T-helper 1 cell treated with Interleukin-12 subunit alpha and Interleukin-12 subunit beta and Interleukin-4 antibody, amounts not matched to agents 30 ng/mL and 1 ng/mL, for 36 hours (primary cell): ENCODE measurements around the gene SCRN2. TPM values are rescaled to one million over a fixed set of nuclear protein-coding genes. Genes with fewer than 3 reads are reported as not detected.

Source experiments
- intact Hi-C: fragments of 100-400 bp; cut with micrococcal nuclease; formaldehyde crosslinking; loops from one replicate; pipeline ENCODE4 v1.15.1; 2024
- total RNA-seq: library from RNA; stranded (reverse); gene quantifications from 2 replicates; pipeline ENCODE4 v1.2.3, GENCODE V29; 2022

The SCRN2 gene
- total RNA-seq, 1 donor from 2014 or later, result 28.7 TPM

DNA sequence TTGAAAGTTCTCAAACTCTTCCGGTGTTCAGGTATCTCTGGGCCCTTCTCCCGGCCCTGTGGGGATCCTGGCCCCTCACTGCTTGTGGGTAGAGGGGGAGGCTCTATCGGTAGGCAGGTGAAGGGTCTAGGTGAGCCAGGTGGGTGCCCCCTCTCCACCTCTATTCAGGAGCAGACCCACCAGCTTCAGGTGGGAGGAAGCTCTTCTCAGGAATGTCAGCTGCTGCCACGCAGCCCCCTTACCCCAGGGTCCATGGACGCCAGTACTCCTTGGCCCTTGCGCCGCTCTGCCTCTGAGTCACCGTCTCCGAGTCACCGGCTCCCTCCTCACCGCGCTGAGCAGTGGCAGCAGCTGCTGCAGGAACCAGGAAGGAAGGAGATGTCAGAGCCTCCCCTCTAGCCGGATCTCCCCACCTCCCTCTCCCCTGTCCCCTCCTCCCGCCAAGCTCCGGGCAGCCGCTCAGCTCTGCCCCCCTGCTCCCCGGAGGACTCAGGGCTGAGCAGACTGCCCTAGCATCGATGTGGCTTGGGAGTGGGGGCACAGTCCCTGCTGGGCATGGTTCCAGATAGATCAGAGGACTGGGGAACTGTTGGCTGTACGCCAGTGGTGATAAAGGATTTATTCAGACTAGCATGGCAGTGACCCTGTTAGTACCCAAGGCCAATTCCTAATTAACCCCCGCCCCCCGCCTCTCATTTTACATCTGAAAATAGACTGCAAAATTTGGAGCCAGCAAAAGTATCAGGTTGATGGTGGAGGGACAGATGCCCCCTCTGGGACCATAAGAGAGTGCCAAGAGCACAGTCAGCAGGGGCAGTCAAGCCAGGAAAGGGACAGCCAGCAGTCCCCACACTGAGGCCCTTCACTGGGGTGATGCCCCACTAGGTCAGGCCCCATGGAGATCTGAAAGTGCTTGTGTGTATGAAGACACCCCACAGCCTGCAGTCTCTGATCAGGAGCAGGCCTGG, 19.4 kb downstream of the SCRN2 start, which contains the start of gene OSBPL7:
Gene OSBPL7 (minus strand): TSS at position 371 of the 968 bp plus-strand sequence. CDS start 1,516 bp downstream, outside the sequence.
- intact Hi-C loops, result loop anchor here (1.0 kb wide), 1 partner anchor 10 kb away; the partner anchor contains the start of genes LRRC46 and MRPL10

DNA sequence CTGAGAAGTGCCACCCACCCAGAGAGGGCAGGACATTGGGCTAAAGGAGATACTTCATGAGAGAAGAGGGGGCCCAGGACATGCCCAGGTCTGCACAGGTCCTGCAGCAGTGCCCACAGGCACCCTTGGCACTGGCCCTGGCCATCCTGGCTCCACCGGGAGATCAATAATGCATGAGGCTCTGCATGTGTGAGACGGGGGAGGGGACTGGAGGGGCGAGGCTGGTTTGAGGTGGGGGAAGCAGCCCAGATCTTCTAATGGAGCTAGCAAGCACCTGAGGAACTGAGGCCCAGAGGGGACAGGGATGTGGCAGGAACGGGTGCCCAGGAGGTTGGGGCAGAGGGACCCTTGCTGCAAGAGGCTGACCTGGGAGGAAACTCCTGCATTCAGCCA, 20.0 kb downstream of the SCRN2 start:
- intact Hi-C loops, result loop anchor here (1.0 kb wide), 1 partner anchor 10 kb away; the partner anchor contains the start of genes LRRC46 and MRPL10

DNA sequence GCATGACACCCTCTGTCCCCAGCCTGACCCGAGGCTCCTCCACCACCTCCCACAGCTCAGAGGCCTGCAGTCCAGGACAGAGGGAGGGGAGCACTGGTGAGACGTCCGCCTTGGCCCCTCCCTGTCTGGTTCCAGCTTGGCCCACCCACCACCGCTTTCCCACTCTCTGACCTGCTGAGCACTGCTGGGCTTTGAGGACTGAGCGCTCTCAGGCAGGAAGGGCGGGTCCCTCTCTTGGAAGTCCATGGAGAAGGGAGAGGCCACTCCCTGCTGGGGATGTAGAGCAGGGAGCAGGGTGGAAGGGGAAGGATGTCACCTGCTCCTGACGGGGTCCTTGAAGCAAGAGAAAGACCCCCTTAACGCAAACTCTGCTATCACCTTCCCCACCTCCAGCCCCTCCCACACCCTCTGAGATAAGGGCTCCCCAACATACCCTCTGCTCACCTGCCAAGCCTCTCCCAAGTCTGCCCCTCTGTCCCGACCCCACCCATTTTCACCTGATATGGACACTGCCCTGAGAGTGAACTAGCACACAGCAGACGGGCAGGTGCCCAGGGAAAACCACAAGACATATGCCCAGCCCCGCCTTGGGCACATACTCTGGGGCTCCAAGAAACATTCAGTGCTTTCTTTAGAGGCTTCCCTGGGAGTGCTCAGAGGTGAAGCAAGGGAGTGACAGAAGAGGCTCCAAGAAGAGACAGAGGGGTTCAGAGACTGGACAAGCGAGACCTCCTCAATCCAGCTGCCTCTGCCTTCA, 20.9 kb downstream of the SCRN2 start:
- intact Hi-C loops, result no loop called here

DNA sequence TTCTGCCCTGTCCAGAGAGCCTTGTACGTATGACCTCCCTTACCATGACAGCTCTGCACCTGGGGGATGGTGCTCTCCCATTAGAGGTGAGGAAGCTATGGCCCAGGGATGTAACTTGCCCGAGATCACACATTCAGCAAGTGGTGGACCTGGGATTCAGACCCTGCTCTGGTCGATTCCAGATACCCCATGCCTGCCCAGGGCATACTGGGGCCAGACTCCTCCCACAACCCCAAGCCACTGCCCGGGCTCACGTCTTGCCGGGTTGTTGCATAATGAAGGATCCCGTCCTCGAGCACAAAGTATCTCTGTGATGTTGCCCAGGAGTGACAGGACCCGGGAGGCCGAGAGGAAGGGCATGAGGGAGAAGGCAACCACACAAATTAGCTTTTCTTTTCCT, 21.6 kb downstream of the SCRN2 start:
- intact Hi-C loops, result no loop called here

DNA sequence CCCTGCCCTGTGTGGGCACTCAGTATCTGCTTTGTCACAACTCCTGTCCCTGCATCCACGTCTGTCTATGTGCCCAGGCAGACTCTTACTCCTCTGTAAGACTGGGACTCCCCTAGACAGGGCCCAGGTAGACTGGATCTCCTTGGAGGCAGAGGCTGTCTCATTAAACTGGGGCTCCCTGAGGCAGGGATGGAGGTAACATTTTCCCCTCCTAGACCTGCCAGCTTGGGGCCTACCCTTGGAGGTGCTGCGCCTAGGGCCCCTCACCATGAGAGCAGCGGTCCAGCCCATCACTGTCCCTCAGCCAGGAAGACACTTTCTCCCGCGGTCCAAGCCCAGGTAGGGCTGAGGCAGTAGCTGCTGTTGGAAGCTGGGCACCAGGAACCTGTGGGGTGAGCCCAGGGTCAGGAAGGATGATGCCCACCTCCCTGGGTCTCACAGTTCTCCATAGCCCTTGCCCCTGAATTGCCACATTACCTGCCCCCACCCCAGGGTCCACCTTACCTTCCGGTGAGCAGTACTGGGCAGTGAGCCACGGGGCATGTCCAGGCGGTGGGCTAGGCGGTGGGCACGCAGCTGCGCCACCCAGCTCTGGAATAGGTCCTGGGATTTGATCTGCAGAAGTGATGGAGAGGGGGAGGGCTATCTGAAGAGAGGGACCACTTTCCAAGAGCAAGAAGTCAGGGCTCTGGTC, 22.9 kb downstream of the SCRN2 start:
- intact Hi-C loops, result no loop called here

DNA sequence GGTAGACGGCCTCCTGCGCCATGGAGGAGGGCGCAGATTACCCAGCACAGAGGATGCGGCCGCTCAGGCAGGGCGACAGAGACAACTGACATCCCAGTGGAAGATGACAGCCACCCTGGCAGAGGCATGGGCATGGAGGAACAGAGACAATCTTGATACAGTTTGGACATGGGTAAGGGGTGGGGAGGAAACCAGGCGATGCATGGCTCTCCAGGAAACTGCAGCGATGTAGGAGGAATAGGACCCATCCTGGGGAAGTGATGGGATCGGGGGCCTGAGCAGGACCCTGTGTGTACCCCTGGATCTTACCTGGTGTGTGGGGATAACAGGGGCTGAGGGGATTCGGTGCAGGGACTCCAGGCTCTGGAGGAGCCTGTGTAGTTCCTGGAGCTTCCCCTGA, 24.1 kb downstream of the SCRN2 start:
- intact Hi-C loops, result no loop called here

DNA sequence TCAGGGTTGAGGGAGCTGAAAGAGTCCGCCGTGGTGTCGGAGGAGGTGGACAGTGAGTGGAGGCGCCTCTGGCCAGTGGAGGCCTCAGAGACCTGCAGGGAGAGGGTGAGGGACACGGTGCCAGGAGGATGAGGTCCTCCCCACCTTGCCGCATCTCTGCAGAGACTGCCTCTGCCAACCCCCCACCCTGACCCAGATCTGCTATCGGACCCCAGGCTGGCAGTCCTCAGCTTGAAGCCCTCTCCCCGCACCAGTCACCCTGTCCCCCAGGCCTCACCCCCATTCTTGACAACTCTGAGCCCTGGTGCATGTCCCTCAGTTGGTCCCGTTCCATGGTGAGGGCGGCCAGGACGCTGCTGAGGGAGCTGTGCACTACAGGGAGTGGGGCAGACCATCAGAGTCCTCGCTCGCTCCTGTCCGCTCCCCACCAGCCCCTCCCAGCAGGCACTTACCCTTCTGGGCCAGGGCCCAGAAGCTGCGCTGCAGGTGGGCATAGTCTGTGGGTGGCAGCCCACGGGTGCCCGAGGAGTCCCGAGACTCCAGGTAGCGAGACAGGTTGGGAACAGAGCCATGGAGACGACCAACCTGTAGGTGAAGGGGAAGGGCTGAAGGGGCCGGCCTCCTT, 24.9 kb downstream of the SCRN2 start:
- intact Hi-C loops, result no loop called here

DNA sequence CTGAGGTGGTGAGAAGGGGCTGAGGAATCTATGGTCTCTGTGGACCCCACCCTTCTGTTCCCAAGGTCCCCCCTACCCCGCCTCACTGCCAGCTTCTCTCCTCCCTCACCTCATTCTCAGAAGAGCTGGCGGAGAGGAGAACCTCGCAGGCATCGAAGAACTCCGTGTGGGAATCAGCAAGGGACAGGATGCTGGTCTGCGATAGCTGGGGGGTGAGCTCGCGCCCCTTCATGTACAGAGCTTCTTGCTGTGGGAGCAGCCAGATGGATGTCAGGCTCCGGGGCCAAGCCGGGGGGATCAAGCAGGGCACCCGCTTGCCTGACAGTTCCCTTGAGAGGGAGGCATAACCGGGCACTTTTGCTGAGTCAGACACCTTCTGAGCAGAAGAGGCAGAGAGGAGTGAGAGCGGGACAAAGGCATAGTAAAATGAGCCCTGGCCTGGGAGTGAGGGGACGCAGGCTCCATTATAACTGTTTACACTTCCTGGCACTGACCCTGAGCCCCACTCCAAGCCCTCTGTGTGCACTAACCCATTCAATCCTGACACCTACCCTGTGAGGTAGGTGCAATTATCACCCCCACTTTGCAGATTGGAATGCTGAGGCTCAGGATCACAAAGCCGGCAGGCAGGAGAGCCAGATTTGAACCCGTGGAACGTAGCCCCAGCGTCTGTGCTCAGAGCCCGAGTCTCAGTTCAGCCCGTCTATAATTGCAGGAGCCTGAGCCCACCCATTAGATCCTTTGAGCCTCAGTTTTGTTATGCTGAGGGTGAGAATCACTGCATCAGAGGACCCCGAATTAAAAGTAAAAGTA, 25.8 kb downstream of the SCRN2 start:
- intact Hi-C loops, result no loop called here

DNA sequence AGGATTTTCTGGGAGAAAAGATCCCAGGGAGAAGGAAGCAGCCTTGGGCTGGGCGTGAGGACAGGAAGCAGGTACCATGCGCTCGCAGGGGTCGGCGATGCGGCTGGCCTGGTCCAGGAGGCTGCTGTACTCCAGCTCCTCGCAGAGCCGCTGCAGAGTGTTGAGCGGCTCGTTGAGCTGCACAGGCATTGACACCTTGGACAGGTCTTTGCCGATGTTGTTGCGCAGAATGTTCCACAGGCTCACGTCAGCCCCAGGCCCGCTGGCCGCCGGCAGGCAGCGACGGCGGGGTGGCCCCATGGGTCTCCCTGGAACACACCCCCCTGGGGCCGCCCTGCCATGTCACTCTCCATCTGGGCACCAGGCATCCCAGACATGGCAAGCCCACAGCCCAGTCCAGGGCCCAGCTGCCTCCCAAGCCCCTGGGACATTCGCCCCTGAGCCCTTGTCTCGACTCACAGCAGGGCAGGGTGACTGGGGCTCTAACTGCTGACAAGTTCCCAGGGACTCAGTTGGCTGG, 27.5 kb downstream of the SCRN2 start:
- intact Hi-C loops, result no loop called here

DNA sequence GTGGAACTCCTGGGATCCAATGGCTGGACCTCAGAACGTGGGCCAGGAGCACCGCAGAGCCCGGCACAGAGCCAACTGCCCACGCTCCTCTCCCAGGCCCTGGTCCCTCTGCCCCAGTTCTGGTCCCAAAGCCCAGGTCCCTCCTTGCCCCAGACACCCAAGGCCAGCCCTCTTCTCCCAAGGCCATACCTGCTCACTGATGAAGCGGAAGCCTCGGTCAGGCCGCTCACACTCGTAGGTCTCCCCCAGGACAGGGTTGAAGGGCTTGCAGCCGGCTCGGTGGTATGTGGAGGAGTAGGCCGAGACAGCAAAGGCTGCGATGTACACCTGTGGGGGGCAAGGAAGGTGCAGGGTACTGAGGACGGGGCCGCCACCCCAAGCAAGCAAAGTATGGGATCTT, 28.0 kb downstream of the SCRN2 start:
- intact Hi-C loops, result no loop called here

DNA sequence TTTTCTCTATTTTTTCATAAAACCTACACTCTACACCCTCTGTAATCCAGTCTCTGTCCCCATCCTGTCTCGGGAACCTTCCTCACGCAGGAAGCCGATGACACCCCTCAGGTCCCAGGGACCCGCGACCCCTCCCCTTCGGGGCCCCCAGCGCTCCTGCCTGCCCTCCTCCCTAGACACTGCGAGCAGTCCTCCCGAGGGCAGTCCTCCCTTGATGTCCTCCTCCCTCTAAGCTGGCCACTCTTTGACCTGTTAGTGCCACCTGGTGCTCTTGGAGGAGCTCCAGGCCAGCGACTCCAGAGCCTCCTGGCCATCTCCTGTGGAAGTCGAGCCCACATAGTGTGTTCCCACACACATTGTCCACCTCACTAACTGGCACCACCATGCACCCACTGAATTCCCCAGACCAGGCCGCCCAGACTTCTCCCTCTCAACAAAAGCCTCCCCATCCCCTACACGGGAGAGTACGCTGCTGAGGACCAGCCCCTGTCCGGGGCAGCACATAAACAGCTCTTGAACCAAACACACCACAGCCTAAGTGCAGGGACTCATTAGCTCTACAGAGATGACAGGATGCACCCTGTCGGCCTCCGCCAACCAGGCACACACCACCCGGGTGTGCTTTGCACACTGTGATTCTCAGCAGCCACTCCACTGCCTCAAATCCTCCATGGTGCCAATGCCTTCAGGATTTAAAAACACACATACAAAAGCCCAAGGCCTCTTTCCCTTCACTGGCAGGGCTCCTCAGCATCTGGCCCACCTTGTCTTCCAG, 28.7 kb downstream of the SCRN2 start:
- intact Hi-C loops, result no loop called here

DNA sequence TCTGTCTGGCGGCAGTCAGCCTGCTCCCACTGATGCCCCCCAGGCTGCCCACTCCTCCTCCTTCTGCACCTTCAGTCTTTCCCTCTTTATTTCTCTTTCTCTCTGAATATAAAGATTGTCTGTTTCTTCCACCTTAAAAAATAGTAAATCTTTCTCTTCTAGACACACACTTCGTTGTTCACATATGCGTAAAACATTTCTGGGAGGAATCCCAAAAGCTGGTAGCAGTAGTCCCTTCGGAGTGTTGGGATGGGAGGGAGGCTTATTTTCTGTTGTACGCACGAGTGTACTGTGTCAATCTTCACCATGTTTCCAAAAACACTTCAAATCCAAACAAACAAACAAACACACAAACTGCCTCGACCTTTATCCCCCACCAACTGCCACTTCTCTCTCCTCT, 29.4 kb downstream of the SCRN2 start:
- intact Hi-C loops, result no loop called here

DNA sequence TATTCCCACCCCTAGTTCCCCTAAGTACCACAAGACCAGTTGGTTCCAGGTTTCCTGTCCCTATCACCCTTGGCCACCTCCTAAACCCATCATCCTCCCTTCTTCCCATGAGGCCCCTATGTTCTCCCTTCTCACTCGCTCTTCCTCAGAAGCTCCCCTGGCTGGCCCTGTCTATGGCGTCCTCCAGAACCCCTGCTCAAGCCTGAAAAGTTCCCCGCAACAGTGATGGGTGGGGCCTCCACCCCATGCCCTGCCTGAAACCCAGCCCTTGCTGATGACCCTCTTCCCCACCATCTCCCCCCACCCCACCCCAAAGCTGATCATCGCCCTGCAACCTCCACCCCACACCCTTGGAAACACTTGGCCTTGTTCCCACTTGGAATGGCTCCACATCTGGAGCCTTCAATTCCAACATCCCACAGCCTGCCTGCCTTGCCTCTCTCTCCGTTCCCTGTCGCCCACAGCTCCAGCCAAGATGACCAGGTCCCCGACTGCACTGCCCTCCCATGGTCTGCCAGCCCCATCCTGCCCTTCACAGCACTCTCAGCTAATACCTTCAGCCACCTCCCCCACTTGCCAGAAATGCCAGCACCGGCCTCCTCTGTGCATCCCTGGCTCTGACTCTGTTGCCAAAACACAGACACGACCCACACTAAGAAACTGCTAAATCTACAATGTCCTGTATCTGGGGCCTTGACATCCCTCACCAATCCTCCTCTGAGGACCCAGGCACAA, 30.0 kb downstream of the SCRN2 start:
- intact Hi-C loops, result no loop called here

DNA sequence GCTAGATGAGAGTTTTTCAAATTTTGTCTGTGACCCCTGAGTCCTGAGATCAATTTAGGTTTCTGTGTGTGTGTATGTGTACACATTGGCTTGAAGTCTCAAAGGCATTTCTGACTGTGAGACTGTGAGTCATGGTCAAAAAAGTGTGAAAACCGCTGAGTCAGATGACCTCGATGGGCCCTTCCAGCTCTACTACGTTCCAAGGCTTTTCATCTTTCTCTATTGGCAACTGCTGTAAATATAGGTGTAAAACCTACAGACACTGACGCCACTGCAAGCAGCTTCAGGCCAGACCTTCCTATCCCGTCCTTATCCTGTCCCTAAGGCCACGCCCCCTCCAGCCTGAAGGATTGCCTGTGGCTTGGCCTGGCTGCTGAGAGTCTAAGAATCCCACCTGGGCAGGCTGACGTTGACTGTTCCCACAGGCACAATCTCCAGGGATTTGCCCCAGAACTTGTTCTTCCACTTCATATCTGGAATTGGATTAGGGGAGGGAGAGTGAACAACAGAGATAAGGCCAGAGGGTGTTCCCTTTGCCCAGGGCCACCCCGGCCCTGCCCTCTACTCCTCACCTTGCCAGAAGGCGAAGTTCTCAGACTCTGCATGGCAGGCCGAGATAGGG, 30.8 kb downstream of the SCRN2 start:
- intact Hi-C loops, result no loop called here

DNA sequence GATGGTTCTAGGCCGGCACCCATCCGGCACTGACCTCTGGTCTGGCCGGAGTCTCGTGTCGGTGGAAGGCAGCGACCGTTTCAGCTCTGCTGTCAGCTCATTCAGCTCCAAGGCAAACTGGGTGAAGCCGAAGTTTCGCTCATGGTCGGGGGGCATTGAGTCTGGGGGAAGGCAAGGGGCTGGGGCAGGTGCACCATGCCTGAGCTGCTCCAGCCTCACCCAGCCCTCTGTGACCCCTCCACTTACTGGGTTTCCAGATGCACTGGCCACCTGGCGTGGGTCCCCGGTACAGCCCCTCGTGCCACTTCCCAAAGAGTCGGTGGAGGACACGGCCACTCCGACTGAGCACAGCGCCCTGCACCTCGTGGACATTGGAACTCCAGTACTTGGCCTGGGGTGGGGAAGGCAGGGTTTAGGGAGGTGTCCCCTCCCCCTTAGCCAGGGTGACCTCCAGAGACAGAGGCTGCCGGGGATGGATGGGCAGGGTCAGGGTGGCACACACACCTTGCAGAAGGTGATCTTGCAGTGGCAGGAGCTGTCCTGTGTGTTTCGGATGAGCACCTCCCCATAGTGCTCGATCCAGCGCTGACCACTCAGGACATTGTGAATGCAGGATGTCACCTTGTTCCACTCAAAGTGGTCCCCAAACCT, 32.1 kb downstream of the SCRN2 start:
- intact Hi-C loops, result no loop called here

DNA sequence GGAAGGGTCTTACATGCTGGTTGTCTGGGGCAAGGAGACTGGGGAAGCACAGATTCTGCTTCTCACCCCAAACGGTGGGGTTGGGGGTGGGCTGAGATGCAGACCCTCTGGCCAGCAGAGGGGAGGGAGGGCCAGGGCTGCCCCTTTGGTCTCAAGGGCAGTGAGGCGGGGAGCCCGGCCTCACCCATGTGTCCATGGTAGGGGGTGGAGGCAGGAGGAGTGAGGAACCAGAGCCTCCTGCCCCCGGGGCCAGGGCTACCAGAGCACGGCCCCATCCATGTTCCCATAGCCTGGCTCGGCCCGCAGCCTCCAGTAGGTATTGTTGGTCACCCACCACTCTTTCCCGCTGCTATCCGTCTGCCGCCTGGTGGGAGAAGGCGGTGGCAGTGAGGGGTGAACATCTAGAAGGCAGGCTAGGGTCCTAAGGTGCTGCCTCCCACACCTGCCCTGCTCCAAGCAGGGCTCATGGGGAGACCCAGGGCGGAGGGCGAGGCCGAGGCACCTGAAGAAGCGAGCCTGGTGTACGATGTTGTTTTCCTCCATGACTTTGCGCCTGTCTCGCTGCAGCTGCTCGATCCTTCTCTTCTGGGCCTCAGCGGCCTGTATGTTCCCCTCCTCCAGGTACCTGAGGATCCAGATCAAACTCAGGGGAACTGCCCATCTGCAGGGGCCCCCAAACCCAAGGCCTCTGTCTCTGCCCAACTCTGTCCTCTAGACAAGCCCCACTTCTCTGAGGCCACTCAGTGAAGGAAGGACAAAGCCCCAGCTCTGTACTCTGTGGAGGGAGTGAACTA, 32.8 kb downstream of the SCRN2 start:
- intact Hi-C loops, result no loop called here

DNA sequence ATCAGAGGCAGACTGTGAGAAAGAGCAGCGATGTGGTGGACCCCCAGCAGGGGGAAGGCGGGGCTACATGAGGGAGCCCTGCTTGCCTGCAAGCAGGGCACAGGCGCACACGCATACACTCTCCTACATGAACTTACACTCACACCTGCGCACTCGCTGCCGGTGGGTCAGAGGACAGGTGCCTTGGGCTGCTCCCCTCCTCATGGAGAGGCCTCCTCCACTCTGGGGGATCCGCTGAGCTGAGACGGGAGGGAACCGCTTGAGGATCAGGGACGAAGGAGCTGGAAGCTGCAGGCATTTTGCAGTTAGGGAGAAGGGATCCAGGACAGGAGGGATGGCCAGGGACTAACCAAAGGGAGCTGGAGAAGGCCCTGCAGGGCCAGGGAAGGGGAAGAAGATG, 33.7 kb downstream of the SCRN2 start:
- intact Hi-C loops, result no loop called here
